ENCODE data around the gene ZNF462.

Gene ZNF462

GRCh38 chr9:106925392-106925791 is 62.4 kb downstream of the ZNF462 start:
- no peak for DNase-seq

GRCh38 chr9:106927916-106928315 is 65.0 kb downstream of the ZNF462 start:
- no peak overlapping the region for H3K4me2 ChIP-seq (ENCODE audit: low read length)
- no peaks in the 10 kb centered on the region for H3K27me3 ChIP-seq (ENCODE audit: insufficient read depth, low read length, poor library complexity)
- H3K4me1 ChIP-seq (ENCODE audit: control insufficient read depth, low read depth, low read length): no peaks in the 10 kb centered on the region
- H4K5ac ChIP-seq (ENCODE audit: low read length): no peak overlapping the region
- no peaks in the 10 kb centered on the region for H3K79me2 ChIP-seq (ENCODE audit: control insufficient read depth, insufficient read depth, low read length)
- H2BK120ac ChIP-seq (ENCODE audit: low read depth, low read length): no peak overlapping the region
- no peak overlapping the region for H3K4me3 ChIP-seq (ENCODE audit: low read length)
- DNase-seq: no peak
- no peak overlapping the region for H3K4ac ChIP-seq (ENCODE audit: low read depth, low read length)
- no peak overlapping the region for H3K18ac ChIP-seq (ENCODE audit: low read length)
- no peak overlapping the region for H3K27ac ChIP-seq (ENCODE audit: low read depth, low read length)
- H3K23ac ChIP-seq (ENCODE audit: low read length): no peak overlapping the region
- H2BK15ac ChIP-seq (replicated peaks; ENCODE audit: low read depth): no peak overlapping the region
- no peak overlapping the region for H2AK5ac ChIP-seq (ENCODE audit: low read length)
- H3K56ac ChIP-seq (ENCODE audit: low read length): no peak overlapping the region
- H3K36me3 ChIP-seq (ENCODE audit: control insufficient read depth, insufficient read depth, low read length): peaks cover 9% of the 10 kb centered on the region
- no peak overlapping the region for H2BK5ac ChIP-seq (ENCODE audit: low read length)
- no peak overlapping the region for H3K9ac ChIP-seq (ENCODE audit: low read length)
- peaks cover 2% of the 10 kb centered on the region for H3K79me1 ChIP-seq (ENCODE audit: low read length)
- no peak overlapping the region for H4K8ac ChIP-seq (ENCODE audit: low read depth, low read length)
- no CpG with 5 or more reads among the region's 5 CpGs for WGBS (ENCODE audit: extremely low coverage, insufficient coverage, low lambda C conversion rate)

More at GRCh38 chr9:106925392-106925791, 62.4 kb downstream of the ZNF462 start:
- Histone ChIP-seq H3K9ac (ENCODE audit: low read length) (no peak overlapping the region), H3K4me3 (ENCODE audit: low read length) (no peak overlapping the region), H4K8ac (ENCODE audit: low read depth, low read length) (no peak overlapping the region), H3K4ac (ENCODE audit: low read depth, low read length) (no peak overlapping the region), H3K36me3 (ENCODE audit: control insufficient read depth, insufficient read depth, low read length) (peaks cover 9% of the 10 kb centered on the region), H3K18ac (ENCODE audit: low read length) (no peak overlapping the region), H2BK120ac (ENCODE audit: low read depth, low read length) (no peak overlapping the region), H4K5ac (ENCODE audit: low read length) (no peak overlapping the region), H3K4me2 (ENCODE audit: low read length) (no peak overlapping the region), H3K27ac (ENCODE audit: low read depth, low read length) (no peak overlapping the region), H3K4me1 (ENCODE audit: control insufficient read depth, low read depth, low read length) (peaks cover 4% of the 10 kb centered on the region), H2AK5ac (ENCODE audit: low read length) (no peak overlapping the region), H3K79me2 (ENCODE audit: control insufficient read depth, insufficient read depth, low read length) (no peaks in the 10 kb centered on the region), H3K27me3 (ENCODE audit: insufficient read depth, low read length, poor library complexity) (no peaks in the 10 kb centered on the region), H3K79me1 (ENCODE audit: low read length) (peaks cover 2% of the 10 kb centered on the region), H3K23ac (ENCODE audit: low read length) (no peak overlapping the region), H2BK15ac (replicated peaks; ENCODE audit: low read depth) (no peak overlapping the region), H3K56ac (ENCODE audit: low read length) (no peak overlapping the region), H2BK5ac (ENCODE audit: low read length) (no peak overlapping the region)
- WGBS (ENCODE audit: extremely low coverage, insufficient coverage, low lambda C conversion rate): no CpG with 5 or more reads among the region's 7 CpGs

GRCh38 chr9:106928350-106928749 is 65.4 kb downstream of the ZNF462 start:
- Histone ChIP-seq H3K18ac (ENCODE audit: low read length) (no peak overlapping the region), H2BK120ac (ENCODE audit: low read depth, low read length) (no peak overlapping the region), H2BK5ac (ENCODE audit: low read length) (no peak overlapping the region), H3K4ac (ENCODE audit: low read depth, low read length) (no peak overlapping the region), H3K36me3 (ENCODE audit: control insufficient read depth, insufficient read depth, low read length) (peaks cover 9% of the 10 kb centered on the region), H3K4me3 (ENCODE audit: low read length) (no peak overlapping the region), H2BK15ac (replicated peaks; ENCODE audit: low read depth) (no peak overlapping the region), H4K8ac (ENCODE audit: low read depth, low read length) (no peak overlapping the region), H3K79me1 (ENCODE audit: low read length) (peaks cover 2% of the 10 kb centered on the region), H3K4me1 (ENCODE audit: control insufficient read depth, low read depth, low read length) (no peaks in the 10 kb centered on the region), H3K79me2 (ENCODE audit: control insufficient read depth, insufficient read depth, low read length) (no peaks in the 10 kb centered on the region), H3K27ac (ENCODE audit: low read depth, low read length) (no peak overlapping the region), H3K4me2 (ENCODE audit: low read length) (no peak overlapping the region), H3K23ac (ENCODE audit: low read length) (no peak overlapping the region), H3K56ac (ENCODE audit: low read length) (no peak overlapping the region), H3K9ac (ENCODE audit: low read length) (no peak overlapping the region), H4K5ac (ENCODE audit: low read length) (no peak overlapping the region), H3K27me3 (ENCODE audit: insufficient read depth, low read length, poor library complexity) (no peaks in the 10 kb centered on the region), H2AK5ac (ENCODE audit: low read length) (no peak overlapping the region)
- WGBS (ENCODE audit: extremely low coverage, insufficient coverage, low lambda C conversion rate): no CpG with 5 or more reads among the region's 18 CpGs
- DNase-seq: no peak

GRCh38 chr9:106929471-106930177 is 66.7 kb downstream of the ZNF462 start:
- no peak overlapping the region for H2BK5ac ChIP-seq (ENCODE audit: low read length)
- H3K27ac ChIP-seq (ENCODE audit: low read depth, low read length): no peak overlapping the region
- no peak overlapping the region for H3K23ac ChIP-seq (ENCODE audit: low read length)
- H4K8ac ChIP-seq (ENCODE audit: low read depth, low read length): no peak overlapping the region
- H3K18ac ChIP-seq (ENCODE audit: low read length): no peak overlapping the region
- no peak overlapping the region for H3K9ac ChIP-seq (ENCODE audit: low read length)
- no CpG with 5 or more reads among the region's 11 CpGs for WGBS (ENCODE audit: extremely low coverage, insufficient coverage, low lambda C conversion rate)
- no peak for DNase-seq
- H2BK120ac ChIP-seq (ENCODE audit: low read depth, low read length): no peak overlapping the region
- H3K4ac ChIP-seq (ENCODE audit: low read depth, low read length): no peak overlapping the region
- no peak overlapping the region for H3K56ac ChIP-seq (ENCODE audit: low read length)
- H3K79me2 ChIP-seq (ENCODE audit: control insufficient read depth, insufficient read depth, low read length): no peaks in the 10 kb centered on the region
- no peaks in the 10 kb centered on the region for H3K27me3 ChIP-seq (ENCODE audit: insufficient read depth, low read length, poor library complexity)
- H3K79me1 ChIP-seq (ENCODE audit: low read length): peaks cover 2% of the 10 kb centered on the region
- no peaks in the 10 kb centered on the region for H3K4me1 ChIP-seq (ENCODE audit: control insufficient read depth, low read depth, low read length)
- H2BK15ac ChIP-seq (replicated peaks; ENCODE audit: low read depth): no peak overlapping the region
- no peak overlapping the region for H2AK5ac ChIP-seq (ENCODE audit: low read length)
- H3K36me3 ChIP-seq (ENCODE audit: control insufficient read depth, insufficient read depth, low read length): peaks cover 9% of the 10 kb centered on the region
- no peak overlapping the region for H3K4me3 ChIP-seq (ENCODE audit: low read length)
- H3K4me2 ChIP-seq (ENCODE audit: low read length): no peak overlapping the region
- H4K5ac ChIP-seq (ENCODE audit: low read length): no peak overlapping the region

- H3K27me3 ChIP-seq (ENCODE audit: insufficient read depth, low read length, poor library complexity): no peaks in the 10 kb centered on the region
- no peak overlapping the region for H3K4me3 ChIP-seq (ENCODE audit: low read length)
- H2BK120ac ChIP-seq (ENCODE audit: low read depth, low read length): no peak overlapping the region
- no CpG with 5 or more reads among the region's 8 CpGs for WGBS (ENCODE audit: extremely low coverage, insufficient coverage, low lambda C conversion rate)
- no peak overlapping the region for H3K23ac ChIP-seq (ENCODE audit: low read length)
- H3K27ac ChIP-seq (ENCODE audit: low read depth, low read length): no peak overlapping the region
- no peak overlapping the region for H3K4me2 ChIP-seq (ENCODE audit: low read length)
- H3K4me1 ChIP-seq (ENCODE audit: control insufficient read depth, low read depth, low read length): no peaks in the 10 kb centered on the region
- no peaks in the 10 kb centered on the region for H3K79me2 ChIP-seq (ENCODE audit: control insufficient read depth, insufficient read depth, low read length)
- H3K9ac ChIP-seq (ENCODE audit: low read length): no peak overlapping the region
- H2AK5ac ChIP-seq (ENCODE audit: low read length): no peak overlapping the region
- no peak overlapping the region for H3K18ac ChIP-seq (ENCODE audit: low read length)
- H3K36me3 ChIP-seq (ENCODE audit: control insufficient read depth, insufficient read depth, low read length): peaks cover 7% of the 10 kb centered on the region
- no peak overlapping the region for H3K56ac ChIP-seq (ENCODE audit: low read length)
- H4K8ac ChIP-seq (ENCODE audit: low read depth, low read length): no peak overlapping the region
- no peak overlapping the region for H2BK5ac ChIP-seq (ENCODE audit: low read length)
- H3K4ac ChIP-seq (ENCODE audit: low read depth, low read length): no peak overlapping the region
- no peak for DNase-seq
- no peak overlapping the region for H2BK15ac ChIP-seq (replicated peaks; ENCODE audit: low read depth)
- no peak overlapping the region for H4K5ac ChIP-seq (ENCODE audit: low read length)
- peaks cover 2% of the 10 kb centered on the region for H3K79me1 ChIP-seq (ENCODE audit: low read length)
Measured at GRCh38 chr9:106930477-106930876, 67.5 kb downstream of the ZNF462 start.

GRCh38 chr9:106931466-106931865 is 68.5 kb downstream of the ZNF462 start:
- Histone ChIP-seq H2BK15ac (replicated peaks; ENCODE audit: low read depth) (no peak overlapping the region), H3K56ac (ENCODE audit: low read length) (no peak overlapping the region), H3K4me2 (ENCODE audit: low read length) (no peak overlapping the region), H4K5ac (ENCODE audit: low read length) (no peak overlapping the region), H3K27me3 (ENCODE audit: insufficient read depth, low read length, poor library complexity) (no peaks in the 10 kb centered on the region), H2AK5ac (ENCODE audit: low read length) (no peak overlapping the region), H3K4ac (ENCODE audit: low read depth, low read length) (no peak overlapping the region), H3K4me1 (ENCODE audit: control insufficient read depth, low read depth, low read length) (no peaks in the 10 kb centered on the region), H3K36me3 (ENCODE audit: control insufficient read depth, insufficient read depth, low read length) (peaks cover 5% of the 10 kb centered on the region), H3K9ac (ENCODE audit: low read length) (no peak overlapping the region), H3K18ac (ENCODE audit: low read length) (no peak overlapping the region), H3K23ac (ENCODE audit: low read length) (no peak overlapping the region), H3K27ac (ENCODE audit: low read depth, low read length) (no peak overlapping the region), H2BK5ac (ENCODE audit: low read length) (no peak overlapping the region), H3K4me3 (ENCODE audit: low read length) (no peak overlapping the region), H2BK120ac (ENCODE audit: low read depth, low read length) (no peak overlapping the region), H3K79me2 (ENCODE audit: control insufficient read depth, insufficient read depth, low read length) (no peaks in the 10 kb centered on the region), H3K79me1 (ENCODE audit: low read length) (peaks cover 2% of the 10 kb centered on the region), H4K8ac (ENCODE audit: low read depth, low read length) (no peak overlapping the region)
- peak; percentile 16 for DNase-seq
- no CpG with 5 or more reads among the region's 4 CpGs for WGBS (ENCODE audit: extremely low coverage, insufficient coverage, low lambda C conversion rate)

Measured in mesendoderm (in vitro differentiated cells).